NCI-H2107 treated with DMSO at 0.1 percent for 48 hours (cell line): ENCODE results near the gene ARFRP1.

ENCODE experiments used
- DNase-seq: peaks from one replicate; lab custom pipeline; 2025; ENCODE audit not compliant: unreplicated experiment; lab: John Stamatoyannopoulos, UW

Gene ARFRP1

GRCh38 chr20:63743210-63743970, 35.6 kb upstream of the ARFRP1 start:
- DNase-seq = no peak

GRCh38 chr20:63742381-63743024, 34.7 kb upstream of the ARFRP1 start:
- DNase-seq = no peak

GRCh38 chr20:63741676-63742380, 34.1 kb upstream of the ARFRP1 start:
- DNase-seq = no peak

GRCh38 chr20:63741354-63741675, 33.5 kb upstream of the ARFRP1 start:
- no peak for DNase-seq

- DNase-seq = peak; percentile 85
These were observed 33.0 kb upstream of the ARFRP1 start for GRCh38 chr20:63740627-63741353.

- DNase-seq = no peak
These were observed 32.4 kb upstream of the ARFRP1 start for GRCh38 chr20:63740070-63740626.

- DNase-seq = no peak
These were observed 31.6 kb upstream of the ARFRP1 start, which contains the start of gene SLC2A4RG for GRCh38 chr20:63739130-63740069. SLC2A4RG (plus strand) TSS chr20:63739776; CDS start chr20:63739913, 137 bp downstream.

GRCh38 chr20:63738687-63739129, 30.9 kb upstream of the ARFRP1 start:
- DNase-seq = no peak

- no peak for DNase-seq
These were observed 30.3 kb upstream of the ARFRP1 start for GRCh38 chr20:63737945-63738686.

- DNase-seq = no peak
These were observed 29.8 kb upstream of the ARFRP1 start for GRCh38 chr20:63737695-63737944.

GRCh38 chr20:63736893-63737694, 29.3 kb upstream of the ARFRP1 start:
- no peak for DNase-seq

- no peak for DNase-seq
These were observed 28.3 kb upstream of the ARFRP1 start, which contains the start of gene LIME1 for GRCh38 chr20:63735859-63736718. LIME1 (plus strand) TSS chr20:63736664; CDS start chr20:63737550, 886 bp downstream.

- DNase-seq = no peak
These were observed 27.4 kb upstream of the ARFRP1 start for GRCh38 chr20:63734946-63735858.

- no peak for DNase-seq
These were observed 26.6 kb upstream of the ARFRP1 start for GRCh38 chr20:63734111-63734945.

- DNase-seq = no peak
These were observed 25.9 kb upstream of the ARFRP1 start for GRCh38 chr20:63733579-63734081.
